Bone marrow (tissue), 2 donors: ENCODE data around the gene GBP5.

ENCODE experiments used
- DNase-seq, 2 donors: peaks; one replicate each; lab custom pipeline; 2025; lab: John Stamatoyannopoulos, UW

The GBP5 gene, protein sequence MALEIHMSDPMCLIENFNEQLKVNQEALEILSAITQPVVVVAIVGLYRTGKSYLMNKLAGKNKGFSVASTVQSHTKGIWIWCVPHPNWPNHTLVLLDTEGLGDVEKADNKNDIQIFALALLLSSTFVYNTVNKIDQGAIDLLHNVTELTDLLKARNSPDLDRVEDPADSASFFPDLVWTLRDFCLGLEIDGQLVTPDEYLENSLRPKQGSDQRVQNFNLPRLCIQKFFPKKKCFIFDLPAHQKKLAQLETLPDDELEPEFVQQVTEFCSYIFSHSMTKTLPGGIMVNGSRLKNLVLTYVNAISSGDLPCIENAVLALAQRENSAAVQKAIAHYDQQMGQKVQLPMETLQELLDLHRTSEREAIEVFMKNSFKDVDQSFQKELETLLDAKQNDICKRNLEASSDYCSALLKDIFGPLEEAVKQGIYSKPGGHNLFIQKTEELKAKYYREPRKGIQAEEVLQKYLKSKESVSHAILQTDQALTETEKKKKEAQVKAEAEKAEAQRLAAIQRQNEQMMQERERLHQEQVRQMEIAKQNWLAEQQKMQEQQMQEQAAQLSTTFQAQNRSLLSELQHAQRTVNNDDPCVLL

GRCh38 chr1:89272269-89273041 lies at the start of gene GBP5:
GBP5 (minus strand) TSS chr1:89272860; CDS start chr1:89269555, 3,305 bp downstream.
- peak in 1 of 2 donors; percentile 70 for DNase-seq

GRCh38 chr1:89322402-89322801 lies 49.7 kb upstream of the GBP5 start:
- no peak for DNase-seq

GRCh38 chr1:89312572-89312971 lies 39.9 kb upstream of the GBP5 start:
- DNase-seq: no peak

DNA sequence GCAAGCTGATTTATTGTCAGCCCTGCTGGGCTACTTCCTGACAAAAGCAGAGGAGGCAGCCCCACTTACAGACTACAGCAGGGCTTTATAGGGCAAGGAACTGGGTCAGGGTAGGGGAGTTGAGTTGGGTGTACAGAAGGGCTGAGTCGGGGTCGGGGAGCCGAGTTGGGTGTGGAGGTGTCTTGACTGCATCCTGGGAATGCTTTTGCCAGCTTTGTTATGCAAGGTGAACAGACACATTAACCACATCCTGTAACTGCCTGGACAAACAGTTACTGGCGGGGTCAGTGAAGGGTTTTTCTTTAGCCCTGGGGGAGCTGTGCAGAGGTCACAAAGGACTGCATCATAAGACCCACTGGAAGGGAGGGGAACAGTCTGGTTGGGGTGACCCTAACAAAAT lies 39.1 kb upstream of the GBP5 start:
- DNase-seq: no peak

DNA sequence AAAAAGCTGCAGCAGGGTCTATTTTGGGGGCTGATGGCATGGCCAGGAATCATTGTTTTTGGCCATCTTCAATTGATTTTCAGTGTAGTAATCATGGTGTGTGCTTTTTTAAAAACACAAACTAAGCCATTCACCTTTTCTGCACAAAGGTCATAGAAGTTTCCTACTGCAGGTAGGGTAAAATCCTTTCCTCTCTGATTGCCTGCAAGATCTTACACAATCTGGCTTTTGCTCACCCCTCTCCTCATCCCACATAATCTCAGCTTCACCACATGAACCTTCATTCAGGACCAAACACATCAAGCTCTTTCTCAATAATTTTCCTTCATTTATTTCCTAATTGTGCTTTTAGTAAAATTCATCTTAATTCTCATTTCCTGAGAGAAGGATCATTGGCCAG lies 38.3 kb upstream of the GBP5 start:
- DNase-seq: no peak

- DNase-seq: peak in 1 of 2 donors; percentile 44
Observed at GRCh38 chr1:89310505-89310904, 37.8 kb upstream of the GBP5 start.

DNA sequence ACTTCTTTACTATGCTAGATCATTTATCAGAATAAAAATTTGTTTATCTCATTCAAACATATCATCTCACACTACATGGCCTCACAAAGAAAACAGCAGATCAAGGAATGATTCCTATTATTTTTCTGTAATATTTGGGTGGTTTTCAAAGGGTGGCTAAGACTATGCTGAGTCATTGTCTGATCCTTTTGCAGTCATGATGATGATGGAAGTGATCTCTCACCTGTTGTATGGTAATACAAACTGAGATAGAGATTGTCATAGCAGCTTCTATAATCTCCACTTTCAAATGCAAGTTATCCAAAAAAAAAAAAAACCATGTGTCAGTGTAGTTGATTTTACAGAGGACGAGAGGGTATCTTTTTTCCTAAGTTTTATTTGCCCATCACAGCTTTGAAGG lies 37.2 kb upstream of the GBP5 start:
- no peak for DNase-seq

DNA sequence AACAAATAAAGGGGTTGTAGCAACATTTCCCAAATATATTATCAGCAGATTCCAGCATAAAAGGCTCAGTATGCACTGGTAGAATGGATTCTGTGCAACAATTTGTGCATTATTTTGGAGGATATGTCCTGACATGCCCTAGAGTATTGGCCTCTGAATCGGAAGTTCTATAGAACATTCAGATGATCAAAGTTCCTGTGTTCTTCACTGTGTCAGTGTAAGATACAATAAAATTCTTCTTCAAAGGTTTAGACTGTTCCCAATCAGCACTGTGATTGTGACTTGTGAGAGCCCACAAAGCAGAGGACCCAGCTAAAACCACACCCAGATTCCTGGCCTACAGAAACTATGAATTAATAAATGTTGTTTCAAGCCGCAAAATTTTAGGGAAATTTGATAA lies 33.6 kb upstream of the GBP5 start:
- DNase-seq: no peak

GRCh38 chr1:89305493-89305892 lies 32.8 kb upstream of the GBP5 start:
- no peak for DNase-seq

DNA sequence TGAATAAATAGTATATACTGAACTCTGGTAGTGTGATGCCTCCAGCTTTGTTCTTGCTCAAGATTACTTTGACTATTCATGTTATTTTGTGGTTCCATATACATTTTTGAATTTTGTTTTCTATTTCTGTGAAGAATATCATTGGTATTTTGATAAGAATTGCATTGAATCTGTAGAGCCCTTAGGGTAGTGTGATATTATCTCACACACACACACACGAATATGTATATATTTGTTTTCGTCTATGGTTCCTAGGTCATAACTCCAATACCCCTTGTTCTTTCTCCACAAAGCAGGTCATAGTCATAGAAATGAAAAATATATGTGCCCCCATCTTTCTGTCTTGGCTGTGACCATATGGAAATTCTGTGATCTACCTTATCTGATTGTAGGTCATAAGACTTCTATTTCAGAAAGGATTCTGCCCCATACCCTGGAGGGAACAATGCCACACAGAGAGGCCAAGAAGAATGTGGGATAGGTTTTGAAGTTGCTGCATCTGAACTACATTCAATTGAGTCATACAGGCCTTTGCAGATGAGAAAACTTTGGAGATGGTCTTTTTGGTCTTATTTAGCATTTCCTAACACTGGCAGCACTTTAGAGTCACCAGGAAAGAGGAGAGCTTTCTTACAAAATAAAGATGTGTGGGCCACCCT lies 32.0 kb upstream of the GBP5 start:
- DNase-seq: no peak

- DNase-seq: no peak
Observed at GRCh38 chr1:89302697-89303332, 30.2 kb upstream of the GBP5 start.

- peak in 1 of 2 donors; percentile 22 for DNase-seq
Observed at GRCh38 chr1:89299739-89300463, 27.2 kb upstream of the GBP5 start.

GRCh38 chr1:89298461-89298860 lies 25.8 kb upstream of the GBP5 start:
- no peak for DNase-seq

DNA sequence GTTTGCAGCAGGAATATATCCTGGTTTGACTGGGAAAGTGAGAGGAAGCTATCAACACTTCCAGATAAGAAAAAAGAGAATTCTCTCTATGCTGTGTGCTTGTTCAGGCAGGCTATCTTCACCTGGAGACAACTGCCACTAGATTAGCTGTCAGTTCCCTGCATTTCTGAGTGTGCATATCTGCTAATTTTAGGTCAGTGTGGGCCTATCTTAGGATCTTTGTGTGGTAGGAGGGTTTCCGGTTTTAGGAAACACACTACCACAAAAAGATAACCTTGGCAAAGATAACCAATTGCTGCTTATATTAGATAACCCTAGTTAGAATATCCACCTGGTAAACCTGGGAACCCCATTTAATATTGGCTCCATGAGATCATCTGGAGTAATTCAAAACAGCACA lies 22.5 kb upstream of the GBP5 start:
- DNase-seq: no peak

DNA sequence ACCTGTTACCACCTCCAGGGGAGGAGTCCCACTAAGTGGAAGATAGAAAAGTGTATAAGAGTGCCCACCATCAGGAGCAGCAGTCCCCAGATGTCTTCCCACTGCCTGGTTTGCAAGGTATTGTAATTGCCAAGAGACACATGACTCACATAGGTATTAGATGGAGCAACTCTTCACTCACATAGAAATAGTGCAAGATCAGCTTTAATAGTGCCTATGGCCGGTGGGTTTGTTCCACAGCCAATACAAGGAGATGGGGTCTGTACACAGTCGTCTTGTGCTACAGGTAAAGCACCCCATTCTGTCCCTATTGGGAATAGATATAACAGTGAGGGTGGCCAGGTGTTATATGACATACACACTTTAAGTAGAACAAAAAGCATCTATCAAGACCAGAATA lies 18.6 kb upstream of the GBP5 start:
- no peak for DNase-seq

- no peak for DNase-seq
Observed at GRCh38 chr1:89288051-89288340, 15.3 kb upstream of the GBP5 start.

GRCh38 chr1:89287181-89288050 lies 14.8 kb upstream of the GBP5 start:
- DNase-seq: no peak

- DNase-seq: peak in 1 of 2 donors; percentile 73
Observed at GRCh38 chr1:89286549-89287180, 14.0 kb upstream of the GBP5 start.

DNA sequence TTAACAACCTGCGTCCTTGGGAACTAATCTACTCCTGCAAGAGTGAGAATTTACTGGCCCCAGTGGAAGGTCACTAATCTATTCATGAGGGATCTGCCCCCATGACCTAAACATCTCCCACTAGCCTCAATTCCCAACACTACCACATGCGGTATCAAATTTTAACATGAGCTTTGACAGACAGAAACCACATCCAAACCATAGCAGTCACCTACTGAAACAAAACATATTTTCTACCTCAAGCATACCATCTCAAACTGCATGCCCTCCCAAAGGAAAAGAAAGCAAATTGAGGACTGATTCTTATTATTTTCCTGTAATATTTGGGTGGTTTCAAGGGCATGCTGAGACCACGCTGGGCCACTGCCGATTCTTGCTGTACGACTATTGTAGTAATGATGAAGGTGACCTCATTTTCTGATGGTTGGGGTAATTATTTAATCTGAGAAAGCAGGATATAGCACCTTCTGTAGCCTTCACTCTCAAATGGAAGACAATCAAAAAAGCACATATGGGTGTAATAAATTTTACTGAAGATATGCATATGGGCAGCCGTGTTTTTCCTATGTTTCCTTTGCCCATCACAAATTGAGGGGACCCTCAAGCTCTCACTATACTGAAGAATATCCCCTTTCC lies 13.2 kb upstream of the GBP5 start:
- DNase-seq: no peak
